Daoy (cell line): ENCODE data around the gene DMKN. TPM values are rescaled to one million over a fixed set of nuclear protein-coding genes. Genes with fewer than 3 reads are reported as not detected.
A peak's percentile ranks its signal among the peaks of the same experiment; 100 is the strongest.

Experiments
- DNase-seq: peaks from one replicate; pipeline ENCODE4 v3.0.0-alpha.2; 2015; ENCODE audit warnings: low read depth
- total RNA-seq: library from RNA; depleted of rRNA; stranded (reverse); fragments of >200 nt; shearing (Covaris generic); gene quantifications from 2 replicates; pipeline ENCODE4 v1.2.3, GENCODE V29; 2014

Gene DMKN
- total RNA-seq, 1 experiment from 2014 or later: 54.3 TPM

GRCh38 chr19:35525873-35526272 is 12.4 kb upstream of the DMKN start:
- DNase-seq: no peak

- DNase-seq: no peak
These were observed 10.9 kb upstream of the DMKN start for GRCh38 chr19:35524181-35524837.

GRCh38 chr19:35522745-35523327 is 9.4 kb upstream of the DMKN start:
- no peak for DNase-seq

GRCh38 chr19:35521124-35521743 is 7.8 kb upstream of the DMKN start:
- DNase-seq: no peak

GRCh38 chr19:35519291-35519690 is 5.8 kb upstream of the DMKN start:
- DNase-seq: peak; percentile 77

GRCh38 chr19:35518313-35518712 is 4.9 kb upstream of the DMKN start:
- DNase-seq: peak; percentile 94

- no peak for DNase-seq
These were observed 3.9 kb upstream of the DMKN start for GRCh38 chr19:35517342-35517741.

GRCh38 chr19:35516310-35516709 is 2.9 kb upstream of the DMKN start:
- no peak for DNase-seq

- peak; percentile 32 for DNase-seq
These were observed 897 bp upstream of the DMKN start for GRCh38 chr19:35514282-35514809.

GRCh38 chr19:35512831-35513627 is 420 bp downstream of the DMKN start:
- no peak for DNase-seq

- DNase-seq: no peak
These were observed 2.1 kb downstream of the DMKN start for GRCh38 chr19:35511337-35511736.

- no peak for DNase-seq
These were observed 2.9 kb downstream of the DMKN start for GRCh38 chr19:35510626-35510964.

- DNase-seq: peak; percentile 86
These were observed 3.4 kb downstream of the DMKN start for GRCh38 chr19:35509861-35510625.

GRCh38 chr19:35509018-35509652 is 4.3 kb downstream of the DMKN start:
- peak; percentile 78 for DNase-seq

- no peak for DNase-seq
These were observed 5.3 kb downstream of the DMKN start for GRCh38 chr19:35508129-35508528.

GRCh38 chr19:35507561-35507960 is 5.9 kb downstream of the DMKN start:
- no peak for DNase-seq

- DNase-seq: no peak
These were observed 7.4 kb downstream of the DMKN start for GRCh38 chr19:35506011-35506410.

- DNase-seq: no peak
These were observed 10.7 kb downstream of the DMKN start for GRCh38 chr19:35502751-35503150.

- DNase-seq: peak; percentile 68
These were observed 11.8 kb downstream of the DMKN start for GRCh38 chr19:35501684-35502083.

- no peak for DNase-seq
These were observed 12.8 kb downstream of the DMKN start for GRCh38 chr19:35500611-35501010.

- no peak for DNase-seq
These were observed 14.4 kb downstream of the DMKN start for GRCh38 chr19:35498984-35499527.
